ENCODE measurements around the gene PCYT1B. TPM values are rescaled to one million over a fixed set of nuclear protein-coding genes. Genes with fewer than 3 reads are reported as not detected.

PCYT1B gene
- total RNA-seq, 1 experiment from 2014 or later = 20.7 TPM

DNA sequence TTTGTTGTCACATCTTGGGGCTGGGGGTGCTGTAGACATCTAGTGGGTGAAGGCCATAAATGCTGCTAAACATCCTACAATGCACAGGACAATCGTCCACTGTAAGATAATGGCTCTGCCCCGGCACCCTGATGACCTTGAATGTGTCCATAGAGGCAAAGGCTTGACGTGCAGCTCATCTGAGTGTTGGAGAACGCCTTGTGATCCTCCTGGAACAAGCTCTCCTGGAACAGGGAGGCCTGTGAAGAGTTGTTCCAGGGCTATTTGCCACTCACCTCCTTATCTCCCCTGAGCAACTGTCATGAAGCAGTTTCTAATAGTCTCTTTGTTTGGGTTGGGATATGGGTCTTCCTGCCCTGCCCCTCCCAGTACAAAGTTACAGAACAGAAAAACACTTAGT, 15.2 kb upstream of the PCYT1B start:
- Mint-ChIP-seq H3K36me3 (no peaks in the 10 kb centered on the region), H3K4me3 (no peak overlapping the region), H3K27ac (no peak overlapping the region), H3K4me1 (peaks cover 14% of the 10 kb centered on the region), H3K27me3 (ENCODE audit: low read depth) (no peaks in the 10 kb centered on the region), H3K9me3 (no peaks in the 10 kb centered on the region)
- DNase-seq (ENCODE audit: low spot score) = no peak
- ChIA-PET POLR2A (no interaction called here), CTCF (no interaction called here)
- ATAC-seq = no peak
- TF ChIP-seq FOXP1 (CRISPR knock-in tag; IDR thresholded peaks at IDR 0.05; ENCODE audit: borderline replicate concordance) (no peak), MXD4 (CRISPR knock-in tag; IDR thresholded peaks at IDR 0.05; ENCODE audit: borderline replicate concordance) (no peak), TP53 (CRISPR knock-in tag; IDR thresholded peaks at IDR 0.05) (no peak), OVOL2 (CRISPR knock-in tag; IDR thresholded peaks at IDR 0.05; ENCODE audit: borderline replicate concordance) (no peak), SOX15 (CRISPR knock-in tag; IDR thresholded peaks at IDR 0.05) (no peak), CREM (CRISPR knock-in tag; IDR thresholded peaks at IDR 0.05) (no peak), SMAD4 (CRISPR knock-in tag; IDR thresholded peaks at IDR 0.05) (no peak)

- no peak for ATAC-seq
- Mint-ChIP-seq H3K4me1 (peaks cover 14% of the 10 kb centered on the region), H3K36me3 (no peaks in the 10 kb centered on the region), H3K9me3 (no peaks in the 10 kb centered on the region), H3K27me3 (ENCODE audit: low read depth) (no peaks in the 10 kb centered on the region), H3K27ac (no peak overlapping the region), H3K4me3 (no peak overlapping the region)
- POLR2A ChIA-PET = no interaction called here
- DNase-seq (ENCODE audit: low spot score) = no peak
- CTCF ChIA-PET = no interaction called here
- TF ChIP-seq FOXK1 (CRISPR knock-in tag; IDR thresholded peaks at IDR 0.05) (no peak), ERG (CRISPR knock-in tag; IDR thresholded peaks at IDR 0.05) (no peak), KAT7 (CRISPR knock-in tag; IDR thresholded peaks at IDR 0.05; ENCODE audit: borderline replicate concordance) (no peak), E2F5 (CRISPR knock-in tag; IDR thresholded peaks at IDR 0.05) (no peak), NFATC4 (CRISPR knock-in tag; IDR thresholded peaks at IDR 0.05) (no peak), NFE2L1 (CRISPR knock-in tag; IDR thresholded peaks at IDR 0.05) (no peak), HMGA2 (CRISPR knock-in tag; IDR thresholded peaks at IDR 0.05) (no peak), ATF1 (CRISPR knock-in tag; IDR thresholded peaks at IDR 0.05) (no peak), E2F4 (CRISPR knock-in tag; IDR thresholded peaks at IDR 0.05; ENCODE audit: borderline replicate concordance, low read depth) (no peak), HMGXB4 (CRISPR knock-in tag; IDR thresholded peaks at IDR 0.05) (no peak), SMAD3 (CRISPR knock-in tag; IDR thresholded peaks at IDR 0.05; ENCODE audit: borderline replicate concordance) (no peak), GTF2I (CRISPR knock-in tag; conservative IDR thresholded peaks at IDR 0.05) (no peak), MAX (CRISPR knock-in tag; IDR thresholded peaks at IDR 0.05) (no peak), ZNF232 (CRISPR knock-in tag; IDR thresholded peaks at IDR 0.05) (no peak), ZNF138 (CRISPR knock-in tag; conservative IDR thresholded peaks at IDR 0.05) (no peak)
- TF ChIP-seq, protein P1, sequence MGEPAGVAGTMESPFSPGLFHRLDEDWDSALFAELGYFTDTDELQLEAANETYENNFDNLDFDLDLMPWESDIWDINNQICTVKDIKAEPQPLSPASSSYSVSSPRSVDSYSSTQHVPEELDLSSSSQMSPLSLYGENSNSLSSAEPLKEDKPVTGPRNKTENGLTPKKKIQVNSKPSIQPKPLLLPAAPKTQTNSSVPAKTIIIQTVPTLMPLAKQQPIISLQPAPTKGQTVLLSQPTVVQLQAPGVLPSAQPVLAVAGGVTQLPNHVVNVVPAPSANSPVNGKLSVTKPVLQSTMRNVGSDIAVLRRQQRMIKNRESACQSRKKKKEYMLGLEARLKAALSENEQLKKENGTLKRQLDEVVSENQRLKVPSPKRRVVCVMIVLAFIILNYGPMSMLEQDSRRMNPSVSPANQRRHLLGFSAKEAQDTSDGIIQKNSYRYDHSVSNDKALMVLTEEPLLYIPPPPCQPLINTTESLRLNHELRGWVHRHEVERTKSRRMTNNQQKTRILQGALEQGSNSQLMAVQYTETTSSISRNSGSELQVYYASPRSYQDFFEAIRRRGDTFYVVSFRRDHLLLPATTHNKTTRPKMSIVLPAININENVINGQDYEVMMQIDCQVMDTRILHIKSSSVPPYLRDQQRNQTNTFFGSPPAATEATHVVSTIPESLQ (CRISPR knock-in tag; IDR thresholded peaks at IDR 0.05) = no peak
- TF ChIP-seq, protein P2, sequence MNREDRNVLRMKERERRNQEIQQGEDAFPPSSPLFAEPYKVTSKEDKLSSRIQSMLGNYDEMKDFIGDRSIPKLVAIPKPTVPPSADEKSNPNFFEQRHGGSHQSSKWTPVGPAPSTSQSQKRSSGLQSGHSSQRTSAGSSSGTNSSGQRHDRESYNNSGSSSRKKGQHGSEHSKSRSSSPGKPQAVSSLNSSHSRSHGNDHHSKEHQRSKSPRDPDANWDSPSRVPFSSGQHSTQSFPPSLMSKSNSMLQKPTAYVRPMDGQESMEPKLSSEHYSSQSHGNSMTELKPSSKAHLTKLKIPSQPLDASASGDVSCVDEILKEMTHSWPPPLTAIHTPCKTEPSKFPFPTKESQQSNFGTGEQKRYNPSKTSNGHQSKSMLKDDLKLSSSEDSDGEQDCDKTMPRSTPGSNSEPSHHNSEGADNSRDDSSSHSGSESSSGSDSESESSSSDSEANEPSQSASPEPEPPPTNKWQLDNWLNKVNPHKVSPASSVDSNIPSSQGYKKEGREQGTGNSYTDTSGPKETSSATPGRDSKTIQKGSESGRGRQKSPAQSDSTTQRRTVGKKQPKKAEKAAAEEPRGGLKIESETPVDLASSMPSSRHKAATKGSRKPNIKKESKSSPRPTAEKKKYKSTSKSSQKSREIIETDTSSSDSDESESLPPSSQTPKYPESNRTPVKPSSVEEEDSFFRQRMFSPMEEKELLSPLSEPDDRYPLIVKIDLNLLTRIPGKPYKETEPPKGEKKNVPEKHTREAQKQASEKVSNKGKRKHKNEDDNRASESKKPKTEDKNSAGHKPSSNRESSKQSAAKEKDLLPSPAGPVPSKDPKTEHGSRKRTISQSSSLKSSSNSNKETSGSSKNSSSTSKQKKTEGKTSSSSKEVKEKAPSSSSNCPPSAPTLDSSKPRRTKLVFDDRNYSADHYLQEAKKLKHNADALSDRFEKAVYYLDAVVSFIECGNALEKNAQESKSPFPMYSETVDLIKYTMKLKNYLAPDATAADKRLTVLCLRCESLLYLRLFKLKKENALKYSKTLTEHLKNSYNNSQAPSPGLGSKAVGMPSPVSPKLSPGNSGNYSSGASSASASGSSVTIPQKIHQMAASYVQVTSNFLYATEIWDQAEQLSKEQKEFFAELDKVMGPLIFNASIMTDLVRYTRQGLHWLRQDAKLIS (CRISPR knock-in tag; IDR thresholded peaks at IDR 0.05; ENCODE audit: borderline replicate concordance) = no peak
- TF ChIP-seq, protein P3, sequence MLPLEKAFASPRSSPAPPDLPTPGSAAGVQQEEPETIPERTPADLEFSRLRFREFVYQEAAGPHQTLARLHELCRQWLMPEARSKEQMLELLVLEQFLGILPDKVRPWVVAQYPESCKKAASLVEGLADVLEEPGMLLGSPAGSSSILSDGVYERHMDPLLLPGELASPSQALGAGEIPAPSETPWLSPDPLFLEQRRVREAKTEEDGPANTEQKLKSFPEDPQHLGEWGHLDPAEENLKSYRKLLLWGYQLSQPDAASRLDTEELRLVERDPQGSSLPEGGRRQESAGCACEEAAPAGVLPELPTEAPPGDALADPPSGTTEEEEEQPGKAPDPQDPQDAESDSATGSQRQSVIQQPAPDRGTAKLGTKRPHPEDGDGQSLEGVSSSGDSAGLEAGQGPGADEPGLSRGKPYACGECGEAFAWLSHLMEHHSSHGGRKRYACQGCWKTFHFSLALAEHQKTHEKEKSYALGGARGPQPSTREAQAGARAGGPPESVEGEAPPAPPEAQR (CRISPR knock-in tag; IDR thresholded peaks at IDR 0.05) = no peak
Measured at GRCh38 chrX:24661292-24661691, 14.1 kb upstream of the PCYT1B start.

All from WTC11 (cell line).